ENCODE measurements around the gene KDM5C. TPM values are rescaled to one million over a fixed set of nuclear protein-coding genes. Genes with fewer than 3 reads are reported as not detected.

Gene KDM5C
- total and polyA plus RNA-seq, 9 of the 15 experiments (the other 6 are each of a cell fraction or from before 2014, with no cell fraction given), result 0.62 to 136 (median 52.4) TPM

GRCh38 chrX:53255738-53256191 lies 30.8 kb upstream of the KDM5C start (continued):
- TF ChIP-seq ETV1 (tag; conservative IDR thresholded peaks at IDR 0.05; ENCODE audit: low read depth), result peak; percentile 38; the same call in 1 of the 2 replicates
- TF ChIP-seq IFI16 (CRISPR knock-in tag; IDR thresholded peaks at IDR 0.05), result no peak
- no peak for TF ChIP-seq E2F6 (IDR thresholded peaks at IDR 0.05; ENCODE audit: borderline replicate concordance in 1 of 2, extremely low read depth in 1 of 2, insufficient read depth in 1 of 2, insufficient read length in 1 of 2, low read depth in 1 of 2, low read length in 1 of 2, poor library complexity in 1 of 2, severe bottlenecking in 1 of 2)
- no peak for TF ChIP-seq ARID4B (CRISPR knock-in tag; IDR thresholded peaks at IDR 0.05)
- no peak for TF ChIP-seq ZNF184 (CRISPR knock-in tag; IDR thresholded peaks at IDR 0.05)
- no peak for TF ChIP-seq IRF2 (CRISPR knock-in tag; IDR thresholded peaks at IDR 0.05)
- TF ChIP-seq DIDO1 (tag; IDR thresholded peaks at IDR 0.05; ENCODE audit: low read depth), result no peak
- no peak for TF ChIP-seq HIVEP1 (CRISPR knock-in tag; IDR thresholded peaks at IDR 0.05)
- TF ChIP-seq FOXP4 (CRISPR knock-in tag; IDR thresholded peaks at IDR 0.05; ENCODE audit: borderline replicate concordance), result no peak
- TF ChIP-seq SRSF1 (IDR thresholded peaks at IDR 0.05; ENCODE audit: low read depth, low read length), result no peak
- no peak for TF ChIP-seq FOXO4 (CRISPR knock-in tag; IDR thresholded peaks at IDR 0.05)
- no peak for TF ChIP-seq ZNF551 (CRISPR knock-in tag; IDR thresholded peaks at IDR 0.05)
- no peak for TF ChIP-seq TAF15 (IDR thresholded peaks at IDR 0.05; ENCODE audit: low read depth, low read length)
- TF ChIP-seq MYC (IDR thresholded peaks at IDR 0.05; ENCODE audit: low read depth, low read length), result peak; percentile 55; the same call in 1 of the 2 replicates
- TF ChIP-seq MYC (CRISPR knock-in tag; IDR thresholded peaks at IDR 0.05; ENCODE audit: borderline replicate concordance, low read depth), result no peak
- TF ChIP-seq ZNF212 (CRISPR knock-in tag; IDR thresholded peaks at IDR 0.05), result no peak
- no peak for TF ChIP-seq GTF2E2 (tag; IDR thresholded peaks at IDR 0.05)
- no peak for TF ChIP-seq TEAD2 (tag; IDR thresholded peaks at IDR 0.05)
